BLaER1 (cell line): ENCODE results near the gene PRR5L.

Experiments used
- H3K27ac ChIP-seq: shearing (Covaris generic); formaldehyde crosslinking; 2 replicates; pipeline ENCODE4 v1.8.1; 2022
- H3K27me3 ChIP-seq: shearing (Covaris generic); formaldehyde crosslinking; 2 replicates; pipeline ENCODE4 v1.8.1; 2022
- H3K36me3 ChIP-seq: shearing (Covaris generic); formaldehyde crosslinking; 2 replicates; pipeline ENCODE4 v1.8.1; 2022
- H3K4me1 ChIP-seq: shearing (Covaris generic); formaldehyde crosslinking; 2 replicates; pipeline ENCODE4 v1.8.1; 2022
- H3K4me2 ChIP-seq: shearing (Covaris generic); formaldehyde crosslinking; 2 replicates; pipeline ENCODE4 v1.8.1; 2022
- H3K4me3 ChIP-seq: shearing (Covaris generic); formaldehyde crosslinking; 2 replicates; pipeline ENCODE4 v1.8.1; 2022
- H3K9ac ChIP-seq: shearing (Covaris generic); formaldehyde crosslinking; 2 replicates; pipeline ENCODE4 v1.8.1; 2022
- H3K9me3 ChIP-seq: shearing (Covaris generic); formaldehyde crosslinking; 2 replicates; pipeline ENCODE4 v1.8.1; 2022
- H4K20me1 ChIP-seq: shearing (Covaris generic); formaldehyde crosslinking; 2 replicates; pipeline ENCODE4 v1.8.1; 2022
- Cebpa-rat ChIP-seq: shearing (Covaris generic); IDR thresholded peaks from 2 replicates; pipeline ENCODE4 v1.8.1; 2022

Gene PRR5L

GRCh38 chr11:36441610-36442208 is 145.6 kb downstream of the PRR5L start:
- Histone ChIP-seq H3K4me3 (no peak overlapping the region), H4K20me1 (no peaks in the 10 kb centered on the region), H3K27ac (no peak overlapping the region), H3K9ac (no peak overlapping the region), H3K27me3 (no peaks in the 10 kb centered on the region), H3K4me1 (peaks cover 17% of the 10 kb centered on the region), H3K36me3 (peaks cover 83% of the 10 kb centered on the region), H3K9me3 (peaks cover 28% of the 10 kb centered on the region), H3K4me2 (peak overlapping the region; percentile 45)
- TF ChIP-seq Cebpa-rat, result no peak

DNA sequence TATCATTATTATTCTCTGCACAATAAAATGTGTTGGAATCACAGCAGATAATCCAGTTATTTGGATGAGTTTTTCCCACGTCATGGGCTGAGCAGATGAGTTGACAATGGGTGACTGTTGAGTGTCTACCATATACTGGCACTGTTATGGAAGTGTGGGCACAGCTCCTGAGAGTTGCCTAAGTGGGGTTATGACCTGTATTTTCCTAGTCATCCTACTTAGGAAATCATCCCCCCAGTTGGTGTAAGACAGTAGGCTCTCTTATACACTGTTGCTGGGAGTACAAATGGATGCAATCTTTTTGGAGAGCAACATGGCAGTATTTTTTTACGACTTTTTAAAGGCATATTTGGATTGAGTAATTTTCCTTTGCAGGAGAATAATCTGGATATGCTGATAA is 147.6 kb downstream of the PRR5L start:
- no peak overlapping the region for H3K9ac ChIP-seq
- H4K20me1 ChIP-seq, result no peaks in the 10 kb centered on the region
- no peaks in the 10 kb centered on the region for H3K27me3 ChIP-seq
- peaks cover 17% of the 10 kb centered on the region for H3K4me1 ChIP-seq
- no peak overlapping the region for H3K27ac ChIP-seq
- peaks cover 28% of the 10 kb centered on the region for H3K9me3 ChIP-seq
- no peak for TF ChIP-seq Cebpa-rat
- peaks cover 83% of the 10 kb centered on the region for H3K36me3 ChIP-seq
- H3K4me3 ChIP-seq, result no peak overlapping the region
- H3K4me2 ChIP-seq, result no peak overlapping the region

GRCh38 chr11:36446135-36446534 is 150.0 kb downstream of the PRR5L start:
- Histone ChIP-seq H3K36me3 (peaks cover 65% of the 10 kb centered on the region), H3K27ac (no peak overlapping the region)

DNA sequence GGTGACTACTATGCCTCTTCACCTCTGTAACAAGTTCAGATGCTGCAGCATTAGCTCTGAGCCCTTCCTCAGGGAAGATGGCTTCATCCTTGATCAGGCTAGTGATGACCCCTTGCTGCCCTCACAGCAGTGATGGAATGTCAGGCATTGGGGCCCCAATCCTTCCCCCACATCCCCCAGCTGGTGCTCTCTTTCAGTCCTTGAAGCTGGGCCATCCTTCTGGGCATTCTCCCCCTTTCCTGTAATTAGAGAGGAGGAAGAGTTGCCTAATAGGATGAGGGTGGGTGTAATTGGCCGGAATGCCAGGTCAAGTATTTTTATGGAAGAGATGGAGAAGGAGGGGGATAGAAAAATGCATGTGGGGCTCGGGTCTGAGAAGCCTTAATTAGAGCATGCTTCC is 151.4 kb downstream of the PRR5L start:
- no peak overlapping the region for H3K27ac ChIP-seq
- peaks cover 57% of the 10 kb centered on the region for H3K36me3 ChIP-seq

More at GRCh38 chr11:36446135-36446534, 150.0 kb downstream of the PRR5L start:
- Histone ChIP-seq H4K20me1 (no peaks in the 10 kb centered on the region; the same call in 1 of the 2 replicates), H3K27me3 (no peaks in the 10 kb centered on the region), H3K9me3 (peaks cover 7% of the 10 kb centered on the region), H3K4me2 (no peak overlapping the region), H3K4me1 (peaks cover 39% of the 10 kb centered on the region), H3K9ac (no peak overlapping the region), H3K4me3 (no peak overlapping the region)
- no peak for TF ChIP-seq Cebpa-rat

DNA sequence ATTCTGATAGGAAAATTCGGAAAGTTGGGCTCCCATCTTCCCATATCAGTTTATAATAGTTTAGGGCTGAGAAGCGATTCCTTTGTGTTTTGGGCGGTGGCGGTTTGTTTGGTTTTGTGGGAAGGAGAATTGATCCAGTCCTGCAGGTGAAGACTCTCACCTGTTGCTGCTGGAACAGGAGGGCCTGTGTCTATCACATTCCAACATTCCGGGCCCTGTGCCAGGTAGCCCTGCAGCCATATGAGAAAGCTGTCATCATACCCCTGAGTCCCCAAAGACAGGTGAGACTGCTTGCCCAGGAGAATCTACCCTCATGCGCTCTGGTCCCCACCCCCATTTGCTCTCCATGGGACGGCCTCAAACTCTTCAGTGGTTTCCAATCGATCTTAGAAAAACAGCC is 151.9 kb downstream of the PRR5L start:
- no peak for TF ChIP-seq Cebpa-rat

More for the DNA sequence above, 151.4 kb downstream of the PRR5L start:
- Histone ChIP-seq H3K4me1 (peaks cover 39% of the 10 kb centered on the region), H3K4me3 (no peak overlapping the region), H3K9me3 (no peaks in the 10 kb centered on the region), H3K9ac (no peak overlapping the region), H3K27me3 (no peaks in the 10 kb centered on the region), H3K4me2 (no peak overlapping the region), H4K20me1 (peaks cover 10% of the 10 kb centered on the region; the same call in 1 of the 2 replicates)
- no peak for TF ChIP-seq Cebpa-rat

GRCh38 chr11:36449561-36450096 is 153.5 kb downstream of the PRR5L start:
- H3K4me1 ChIP-seq, result peaks cover 58% of the 10 kb centered on the region
- peak overlapping the region; percentile 45; the same call in 1 of the 2 replicates for H3K9ac ChIP-seq
- H4K20me1 ChIP-seq, result peaks cover 11% of the 10 kb centered on the region; the same call in 1 of the 2 replicates
- peak overlapping the region; percentile 90 for H3K4me2 ChIP-seq
- H3K27ac ChIP-seq, result no peak overlapping the region
- H3K36me3 ChIP-seq, result peaks cover 41% of the 10 kb centered on the region
- no peak for TF ChIP-seq Cebpa-rat
- no peaks in the 10 kb centered on the region for H3K27me3 ChIP-seq
- no peaks in the 10 kb centered on the region for H3K9me3 ChIP-seq
- H3K4me3 ChIP-seq, result peak overlapping the region; percentile 29; the same call in 1 of the 2 replicates

More for the DNA sequence above, 151.9 kb downstream of the PRR5L start:
- H3K9ac ChIP-seq, result no peak overlapping the region
- H3K27ac ChIP-seq, result no peak overlapping the region
- peaks cover 53% of the 10 kb centered on the region for H3K36me3 ChIP-seq
- H3K27me3 ChIP-seq, result no peaks in the 10 kb centered on the region
- H3K9me3 ChIP-seq, result no peaks in the 10 kb centered on the region
- H3K4me1 ChIP-seq, result peaks cover 42% of the 10 kb centered on the region
- peaks cover 11% of the 10 kb centered on the region; the same call in 1 of the 2 replicates for H4K20me1 ChIP-seq
- H3K4me2 ChIP-seq, result no peak overlapping the region
- H3K4me3 ChIP-seq, result no peak overlapping the region

GRCh38 chr11:36450110-36450572 is 154.1 kb downstream of the PRR5L start:
- Histone ChIP-seq H3K36me3 (peaks cover 44% of the 10 kb centered on the region), H3K9me3 (no peaks in the 10 kb centered on the region), H3K27me3 (no peaks in the 10 kb centered on the region), H3K4me2 (peak overlapping the region; percentile 90), H3K9ac (peak overlapping the region; percentile 45; the same call in 1 of the 2 replicates), H3K4me1 (peaks cover 63% of the 10 kb centered on the region), H3K27ac (0 out of 2 replicates have a peak overlapping the region, but pooled peaks have one; percentile 19), H4K20me1 (peaks cover 11% of the 10 kb centered on the region; the same call in 1 of the 2 replicates), H3K4me3 (peak overlapping the region; percentile 29; the same call in 1 of the 2 replicates)
- TF ChIP-seq Cebpa-rat, result no peak

GRCh38 chr11:36451045-36451444 is 155.0 kb downstream of the PRR5L start:
- Histone ChIP-seq H3K9me3 (no peaks in the 10 kb centered on the region), H3K9ac (no peak overlapping the region), H3K4me3 (no peak overlapping the region), H3K36me3 (peaks cover 41% of the 10 kb centered on the region), H3K27me3 (no peaks in the 10 kb centered on the region), H3K4me1 (peaks cover 73% of the 10 kb centered on the region), H4K20me1 (peaks cover 14% of the 10 kb centered on the region; the same call in 1 of the 2 replicates), H3K4me2 (peak overlapping the region; percentile 90), H3K27ac (peak overlapping the region; percentile 52)
- TF ChIP-seq Cebpa-rat, result no peak

DNA sequence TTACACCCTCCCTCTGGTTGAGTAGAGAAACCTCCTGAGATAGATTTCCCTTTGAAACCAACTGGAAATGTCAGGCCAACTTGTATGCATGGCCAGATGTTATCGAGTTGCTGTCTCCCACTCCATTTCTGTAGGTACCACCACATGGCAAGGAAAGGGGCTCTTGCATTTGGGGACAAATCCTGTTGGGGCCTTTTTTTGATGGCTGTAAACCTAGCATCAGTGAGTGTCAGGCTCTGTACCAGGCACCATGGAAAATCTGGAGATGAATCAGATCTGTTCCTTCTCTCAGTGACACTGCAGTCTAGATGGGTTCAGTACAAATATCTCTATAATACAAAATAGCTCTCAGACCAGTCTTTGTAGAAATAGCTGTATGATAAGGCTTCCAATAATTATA is 155.6 kb downstream of the PRR5L start:
- H3K36me3 ChIP-seq, result peaks cover 37% of the 10 kb centered on the region
- H3K27ac ChIP-seq, result peak overlapping the region; percentile 52
- H3K4me2 ChIP-seq, result peak overlapping the region; percentile 90
- no peaks in the 10 kb centered on the region for H3K27me3 ChIP-seq
- H4K20me1 ChIP-seq, result peaks cover 16% of the 10 kb centered on the region; the same call in 1 of the 2 replicates
- peaks cover 79% of the 10 kb centered on the region for H3K4me1 ChIP-seq
- no peaks in the 10 kb centered on the region for H3K9me3 ChIP-seq
- no peak overlapping the region for H3K9ac ChIP-seq
- H3K4me3 ChIP-seq, result 0 out of 2 replicates have a peak overlapping the region, but pooled peaks have one; percentile 2
- no peak for TF ChIP-seq Cebpa-rat
